Adrenal gland (tissue), 12 donors: ENCODE data around the gene SCLY. TPM values are rescaled to one million over a fixed set of nuclear protein-coding genes. Genes with fewer than 3 reads are reported as not detected.

Experiments
- DNase-seq, 7 donors: peaks; one replicate each; pipeline ENCODE4 v3.0.0-alpha.2; 2019 to 2020
- H3K27ac ChIP-seq, 5 donors: fragments of 200-600 bp; sonication (generic) in 4 of 5; 1 replicate in 3 of 5; 2 replicates in 2 of 5; pipeline versions ENCODE4 v1.5.1 to v1.8.0; 2016 to 2020; ENCODE audit warnings: mild to moderate bottlenecking in 1 of 5
- H3K27me3 ChIP-seq: fragments of 200-600 bp; 2 replicates; pipeline ENCODE4 v1.8.0; 2021
- H3K36me3 ChIP-seq, 2 donors: fragments of 200-600 bp; replicated peaks in 1 of 2; 1 replicate in 1 of 2; 2 replicates in 1 of 2; pipeline versions ENCODE4 v1.5.1 to v1.8.0; 2018 to 2022
- H3K4me1 ChIP-seq, 2 donors: fragments of 200-600 bp; replicated peaks in 1 of 2; 1 replicate in 1 of 2; 2 replicates in 1 of 2; pipeline versions ENCODE4 v1.5.1 to v1.8.0; 2018 to 2021
- H3K4me3 ChIP-seq, 4 donors: fragments of 200-600 bp; sonication (generic) in 3 of 4; one replicate each; pipeline ENCODE4 v1.5.1; 2016 to 2018
- H3K9me3 ChIP-seq, 3 donors: fragments of 200-600 bp; sonication (generic) in 1 of 3; replicated peaks in 1 of 3; 1 replicate in 2 of 3; 2 replicates in 1 of 3; pipeline versions ENCODE4 v1.5.1 to v1.8.0; 2016 to 2021
- POLR2A ChIP-seq, 2 donors: fragments of 450-650 bp; IDR thresholded peaks; one replicate each; pipeline ENCODE4 v1.6.1; 2017; ENCODE audit warnings: antibody characterized with exemption in 2 of 2, mild to moderate bottlenecking in 2 of 2, moderate library complexity in 1 of 2
- WGBS, 4 donors: extraction: QIAGEN DNeasy Blood & Tissue Kit in 2 of 4; methylation state at CpG; one replicate each; pipeline versions ENCODE4 v1.1.5 to v1.1.7; 2013 to 2017; 5-methylcytosine and 5-hydroxymethylcytosine counted together
- intact Hi-C, 2 donors: fragments of 100-400 bp; cut with DNase I; formaldehyde crosslinking; loops; one replicate each; pipeline versions ENCODE4 v1.14.1 to v1.15.0; 2022 to 2023
- polyA plus RNA-seq, 3 donors: library from polyadenylated mRNA; stranded (reverse); fragments of 200-250 nt in 2 of 3; fragments of 350-450 nt in 1 of 3; fragmentation: Illumina TruSeq in 1 of 3; extraction: RNeasy Lipid Tissue Mini Kit (QIAGEN cat#74804) in 1 of 3; gene quantifications; one replicate each; pipeline ENCODE4 v1.2.3, GENCODE V29; 2013 to 2014
- total RNA-seq, 9 donors: library from RNA; depleted of rRNA in 4 of 9; stranded (reverse); fragments of >200 nt in 4 of 9; fragments of 120-200 nt in 1 of 9; fragmentation: NEBNext Ultra II Directional in 1 of 9; extraction: Animal tissue kit (Norgen Biotek cat#: 25700) in 1 of 9; gene quantifications; one replicate each; pipeline versions ENCODE4 v1.1.0 to v1.2.4, GENCODE V29; 2013 to 2023
- TF ChIP-seq, protein P1 (sequence below), 6 experiments: fragments of 450-650 bp in 4 of 6; fragments of 200-600 bp in 2 of 6; sonication (generic) in 1 of 6; IDR thresholded peaks; 1 replicate in 5 of 6; 2 replicates in 1 of 6; pipeline versions ENCODE4 v1.5.1 to v1.8.0; 2016 to 2021; ENCODE audit warnings: antibody characterized with exemption in 6 of 6, mild to moderate bottlenecking in 2 of 6, moderate library complexity in 1 of 6
- donor health status: healthy with polysubstance abuse.
- donor health status: Bipolar disorder and iron deficiency.
- donor health status: DM: yes; HTN: yes; CAD: no.
- donor health status: DM: no; HTN: no; CAD: no.
- donor health status: DM: no; HTN: no; CAD: no.
- donor health status: DM: yes; HTN: yes; CAD: no.

The SCLY gene
- total and polyA plus RNA-seq, 12 donors: 2.4 to 11.0 (median 8.0) TPM

DNA sequence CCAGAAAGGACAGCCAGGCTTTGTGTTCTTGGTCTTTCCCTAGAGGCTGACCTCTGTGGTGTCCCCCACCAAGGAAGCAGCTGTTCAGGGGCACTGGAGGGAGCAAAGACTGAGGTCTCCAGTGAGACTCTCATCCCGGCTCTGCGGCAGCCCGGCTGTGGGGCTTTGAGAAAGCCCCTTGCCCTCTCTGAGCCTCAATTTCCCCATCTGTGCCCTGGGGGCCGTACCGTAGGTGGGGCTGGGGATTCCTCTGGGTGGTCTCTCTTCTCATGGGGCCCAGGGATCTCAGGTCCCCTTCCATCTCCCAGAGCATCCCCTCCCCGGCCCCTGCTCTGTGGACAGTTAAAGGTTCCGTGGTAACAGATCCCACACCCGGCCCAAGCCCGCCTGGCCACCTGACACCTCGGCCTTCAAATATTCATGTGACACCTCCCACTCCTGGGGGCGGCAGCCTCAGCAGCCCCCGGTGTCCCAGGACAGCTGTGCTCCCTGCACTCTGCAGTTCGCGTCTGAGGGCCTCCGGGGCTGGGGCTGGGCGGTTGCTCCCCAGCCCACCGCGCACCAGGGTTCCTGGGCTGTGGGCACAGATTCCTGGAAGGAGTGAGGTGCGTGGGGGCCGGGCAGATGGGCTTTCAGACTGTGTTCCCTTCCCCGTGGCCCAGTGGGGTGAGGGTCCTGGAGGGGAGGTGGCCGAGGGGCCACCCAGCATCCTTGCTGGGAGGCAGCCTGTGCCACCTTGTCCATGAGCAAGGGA is 62.6 kb downstream of the SCLY start:
- no peaks in the 10 kb centered on the region for H3K4me1 ChIP-seq
- intact Hi-C loops: no loop called here
- no peak for DNase-seq
- no peak overlapping the region for H3K27ac ChIP-seq
- H3K27me3 ChIP-seq: no peaks in the 10 kb centered on the region
- no peaks in the 10 kb centered on the region for H3K9me3 ChIP-seq
- TF ChIP-seq, protein P1, sequence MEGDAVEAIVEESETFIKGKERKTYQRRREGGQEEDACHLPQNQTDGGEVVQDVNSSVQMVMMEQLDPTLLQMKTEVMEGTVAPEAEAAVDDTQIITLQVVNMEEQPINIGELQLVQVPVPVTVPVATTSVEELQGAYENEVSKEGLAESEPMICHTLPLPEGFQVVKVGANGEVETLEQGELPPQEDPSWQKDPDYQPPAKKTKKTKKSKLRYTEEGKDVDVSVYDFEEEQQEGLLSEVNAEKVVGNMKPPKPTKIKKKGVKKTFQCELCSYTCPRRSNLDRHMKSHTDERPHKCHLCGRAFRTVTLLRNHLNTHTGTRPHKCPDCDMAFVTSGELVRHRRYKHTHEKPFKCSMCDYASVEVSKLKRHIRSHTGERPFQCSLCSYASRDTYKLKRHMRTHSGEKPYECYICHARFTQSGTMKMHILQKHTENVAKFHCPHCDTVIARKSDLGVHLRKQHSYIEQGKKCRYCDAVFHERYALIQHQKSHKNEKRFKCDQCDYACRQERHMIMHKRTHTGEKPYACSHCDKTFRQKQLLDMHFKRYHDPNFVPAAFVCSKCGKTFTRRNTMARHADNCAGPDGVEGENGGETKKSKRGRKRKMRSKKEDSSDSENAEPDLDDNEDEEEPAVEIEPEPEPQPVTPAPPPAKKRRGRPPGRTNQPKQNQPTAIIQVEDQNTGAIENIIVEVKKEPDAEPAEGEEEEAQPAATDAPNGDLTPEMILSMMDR (IDR thresholded peaks at IDR 0.05): no peak
- no peak for TF ChIP-seq POLR2A (IDR thresholded peaks at IDR 0.05)
- no peaks in the 10 kb centered on the region for H3K36me3 ChIP-seq
- H3K4me3 ChIP-seq: no peak overlapping the region
- WGBS, 4 donors: 69 to 83% (median 79%) methylated on average over 8 to 22 of the region's 22 CpGs

- no peak overlapping the region for H3K4me3 ChIP-seq
- 63 to 89% (median 81%) methylated on average over 8 to 14 of the region's 14 CpGs for WGBS, 4 donors
- intact Hi-C loops: no loop called here
Observed at GRCh38 chr2:238123991-238124470, 63.2 kb downstream of the SCLY start.

DNA sequence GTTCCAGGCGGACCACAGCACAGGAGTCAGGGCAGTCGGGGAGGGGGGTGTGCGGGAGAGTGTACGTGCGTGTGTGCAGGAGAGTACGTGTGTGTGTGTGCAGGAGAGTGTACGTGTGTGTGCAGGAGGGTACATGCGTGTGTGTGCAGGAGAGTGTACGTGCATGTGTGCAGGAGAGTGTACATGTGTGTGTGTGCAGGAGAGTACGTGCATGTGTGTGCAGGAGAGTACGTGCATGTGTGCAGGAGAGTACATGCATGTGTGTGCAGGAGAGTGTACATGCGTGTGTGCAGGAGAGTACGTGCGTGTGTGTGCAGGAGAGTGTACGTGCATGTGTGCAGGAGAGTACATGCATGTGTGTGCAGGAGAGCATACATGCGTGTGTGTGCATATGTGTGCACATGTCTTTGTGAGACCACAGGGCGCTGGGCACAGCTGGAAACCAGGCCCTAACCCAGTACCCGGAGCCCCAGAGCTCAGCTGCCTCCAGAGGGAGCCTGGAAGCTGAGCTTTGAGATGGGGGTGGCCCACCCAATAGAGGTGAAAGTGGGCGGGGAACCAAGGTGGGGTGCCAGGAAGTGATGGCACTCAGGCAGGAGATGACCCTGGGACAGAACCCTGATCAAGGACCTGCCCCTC is 63.8 kb downstream of the SCLY start:
- TF ChIP-seq, protein P1 (IDR thresholded peaks at IDR 0.05): no peak
- TF ChIP-seq POLR2A (IDR thresholded peaks at IDR 0.05): no peak
- 80 to 92% (median 83%) methylated on average over 19 of the region's 19 CpGs for WGBS, 4 donors
- H3K4me3 ChIP-seq: no peak overlapping the region
- no peak for DNase-seq
- intact Hi-C loops: no loop called here
- H3K36me3 ChIP-seq: no peaks in the 10 kb centered on the region
- no peaks in the 10 kb centered on the region for H3K9me3 ChIP-seq
- H3K27me3 ChIP-seq: no peaks in the 10 kb centered on the region
- H3K27ac ChIP-seq: no peak overlapping the region
- no peaks in the 10 kb centered on the region for H3K4me1 ChIP-seq

More at GRCh38 chr2:238123991-238124470, 63.2 kb downstream of the SCLY start:
- no peak overlapping the region for H3K27ac ChIP-seq
- no peaks in the 10 kb centered on the region for H3K4me1 ChIP-seq
- TF ChIP-seq, protein P1 (IDR thresholded peaks at IDR 0.05): no peak
- TF ChIP-seq POLR2A (IDR thresholded peaks at IDR 0.05): no peak
- no peaks in the 10 kb centered on the region for H3K9me3 ChIP-seq
- no peaks in the 10 kb centered on the region for H3K27me3 ChIP-seq
- H3K36me3 ChIP-seq: no peaks in the 10 kb centered on the region
- DNase-seq: no peak

- Histone ChIP-seq H3K9me3 (no peaks in the 10 kb centered on the region), H3K27ac (no peak overlapping the region), H3K4me1 (no peaks in the 10 kb centered on the region), H3K27me3 (no peaks in the 10 kb centered on the region), H3K4me3 (no peak overlapping the region), H3K36me3 (no peaks in the 10 kb centered on the region)
- TF ChIP-seq POLR2A (IDR thresholded peaks at IDR 0.05): no peak
- TF ChIP-seq, protein P1 (IDR thresholded peaks at IDR 0.05): no peak
- WGBS, 4 donors: 91 to 96% (median 93%) methylated on average over 4 to 20 of the region's 20 CpGs
- no peak for DNase-seq
- intact Hi-C loops: no loop called here
Observed at GRCh38 chr2:238125127-238125885, 64.5 kb downstream of the SCLY start.
